ENCODE data around the gene MRTFA.

Gene MRTFA

GRCh38 chr22:40651563-40652501 is 15.3 kb upstream of the MRTFA start:
- TF ChIP-seq FOXM1 (IDR thresholded peaks at IDR 0.05; ENCODE audit: borderline replicate concordance): no peak
- TF ChIP-seq L3MBTL2 (conservative IDR thresholded peaks at IDR 0.05): peak; percentile 94
- TF ChIP-seq ZNF384 (IDR thresholded peaks at IDR 0.05): peak; percentile 93
- peak; percentile 93 for DNase-seq (ENCODE audit: extremely low spot score)
- ChIA-PET CTCF (interaction anchor here (1.8 to 2.2 kb wide), 2 partner anchors 127 to 215 kb away, joined by 6 to 9 read pairs; no protein-coding TSS in a partner anchor), POLR2A (interaction anchor here (0.6 to 2.9 kb wide), 44 partner anchors 8 to 738 kb away, joined by 3 to 22 read pairs (median 4); partner anchors contain the start of genes ADSL, MCHR1, MRTFA and SGSM3)

GRCh38 chr22:40651057-40651456 is 14.5 kb upstream of the MRTFA start:
- no peak for TF ChIP-seq CTBP1 (IDR thresholded peaks at IDR 0.05; ENCODE audit: borderline replicate concordance)
- TF ChIP-seq TARDBP (IDR thresholded peaks at IDR 0.05): no peak
- no peak for TF ChIP-seq ELF4 (IDR thresholded peaks at IDR 0.05)
- TF ChIP-seq BHLHE40 (IDR thresholded peaks at IDR 0.05; ENCODE audit: borderline replicate concordance): no peak
- TF ChIP-seq FOXK2 (IDR thresholded peaks at IDR 0.05): no peak
- no peak for TF ChIP-seq SP1 (IDR thresholded peaks at IDR 0.05)
- TF ChIP-seq FOXM1 (IDR thresholded peaks at IDR 0.05; ENCODE audit: borderline replicate concordance): no peak
- TF ChIP-seq FOXA1 (IDR thresholded peaks at IDR 0.05): no peak
- TF ChIP-seq PKNOX1 (IDR thresholded peaks at IDR 0.05): no peak
- no peak for TF ChIP-seq ZNF384 (IDR thresholded peaks at IDR 0.05)
- no peak for TF ChIP-seq L3MBTL2 (conservative IDR thresholded peaks at IDR 0.05)
- no peak for TF ChIP-seq SUZ12 (IDR thresholded peaks at IDR 0.05)
- no peak for TF ChIP-seq ARNT (IDR thresholded peaks at IDR 0.05)
- TF ChIP-seq NFRKB (IDR thresholded peaks at IDR 0.05): no peak
- TF ChIP-seq HDGF (IDR thresholded peaks at IDR 0.05; ENCODE audit: borderline replicate concordance): no peak
- TF ChIP-seq LEF1 (IDR thresholded peaks at IDR 0.05; ENCODE audit: borderline replicate concordance): no peak
- ChIA-PET POLR2A (interaction anchor here (0.7 to 2.9 kb wide), 32 partner anchors 9 to 305 kb away, joined by 3 to 22 read pairs (median 4); partner anchors contain the start of genes ADSL, MRTFA and SGSM3), CTCF (interaction anchor here (1.2 to 2.2 kb wide), 3 partner anchors 127 to 214 kb away, joined by 3 to 9 read pairs (median 6); no protein-coding TSS in a partner anchor)
- DNase-seq (ENCODE audit: extremely low spot score): no peak

- ChIA-PET POLR2A (no interaction called here), CTCF (interaction anchor here (1.0 kb wide), 1 partner anchor 213 kb away, joined by 4 read pairs; no protein-coding TSS in a partner anchor)
- DNase-seq (ENCODE audit: extremely low spot score): no peak
- TF ChIP-seq LEF1 (IDR thresholded peaks at IDR 0.05; ENCODE audit: borderline replicate concordance): no peak
- no peak for TF ChIP-seq L3MBTL2 (conservative IDR thresholded peaks at IDR 0.05)
- TF ChIP-seq ELF4 (IDR thresholded peaks at IDR 0.05): no peak
- TF ChIP-seq TARDBP (IDR thresholded peaks at IDR 0.05): no peak
- no peak for TF ChIP-seq NFRKB (IDR thresholded peaks at IDR 0.05)
- TF ChIP-seq FOXK2 (IDR thresholded peaks at IDR 0.05): no peak
- TF ChIP-seq ZNF384 (IDR thresholded peaks at IDR 0.05): no peak
- no peak for TF ChIP-seq ARNT (IDR thresholded peaks at IDR 0.05)
- no peak for TF ChIP-seq FOXA1 (IDR thresholded peaks at IDR 0.05)
Observed at GRCh38 chr22:40648386-40648785, 11.9 kb upstream of the MRTFA start.

GRCh38 chr22:40645579-40646197 is 9.2 kb upstream of the MRTFA start:
- no peak for TF ChIP-seq FOXM1 (IDR thresholded peaks at IDR 0.05; ENCODE audit: borderline replicate concordance)
- no peak for TF ChIP-seq LEF1 (IDR thresholded peaks at IDR 0.05; ENCODE audit: borderline replicate concordance)
- no peak for TF ChIP-seq FOXK2 (IDR thresholded peaks at IDR 0.05)
- no peak for TF ChIP-seq PKNOX1 (IDR thresholded peaks at IDR 0.05)
- no peak for TF ChIP-seq NFRKB (IDR thresholded peaks at IDR 0.05)
- no peak for TF ChIP-seq FOXA1 (IDR thresholded peaks at IDR 0.05)
- TF ChIP-seq ARNT (IDR thresholded peaks at IDR 0.05): no peak
- TF ChIP-seq ZNF384 (IDR thresholded peaks at IDR 0.05): no peak
- ChIA-PET CTCF (interaction anchor here (1.0 to 3.8 kb wide), 4 partner anchors 9 to 209 kb away, joined by 3 to 24 read pairs (median 12); partner anchors contain the start of gene MRTFA), POLR2A (interaction anchor here (1.0 to 3.3 kb wide), 2 partner anchors 9 to 119 kb away, joined by 4 to 17 read pairs; partner anchors contain the start of gene MRTFA)
- no peak for DNase-seq (ENCODE audit: extremely low spot score)

- CTCF ChIA-PET: interaction anchor here (0.6 to 1.6 kb wide), 2 partner anchors 18 to 205 kb away, joined by 3 to 8 read pairs; no protein-coding TSS in a partner anchor
- POLR2A ChIA-PET: interaction anchor here (1.2 kb wide), 1 partner anchor 9 kb away, joined by 8 read pairs; no protein-coding TSS in a partner anchor
- TF ChIP-seq ELF4 (IDR thresholded peaks at IDR 0.05): no peak
- TF ChIP-seq FOXA1 (IDR thresholded peaks at IDR 0.05): no peak
- TF ChIP-seq FOXK2 (IDR thresholded peaks at IDR 0.05): no peak
- TF ChIP-seq HDGF (IDR thresholded peaks at IDR 0.05; ENCODE audit: borderline replicate concordance): no peak
- no peak for TF ChIP-seq LEF1 (IDR thresholded peaks at IDR 0.05; ENCODE audit: borderline replicate concordance)
- TF ChIP-seq CTBP1 (IDR thresholded peaks at IDR 0.05; ENCODE audit: borderline replicate concordance): no peak
- TF ChIP-seq ARNT (IDR thresholded peaks at IDR 0.05): no peak
- TF ChIP-seq FOXM1 (IDR thresholded peaks at IDR 0.05; ENCODE audit: borderline replicate concordance): no peak
- TF ChIP-seq TARDBP (IDR thresholded peaks at IDR 0.05): no peak
- TF ChIP-seq SUZ12 (IDR thresholded peaks at IDR 0.05): no peak
- TF ChIP-seq NFRKB (IDR thresholded peaks at IDR 0.05): no peak
- TF ChIP-seq ZNF384 (IDR thresholded peaks at IDR 0.05): no peak
- no peak for TF ChIP-seq L3MBTL2 (conservative IDR thresholded peaks at IDR 0.05)
- no peak for DNase-seq (ENCODE audit: extremely low spot score)
Observed at GRCh38 chr22:40642316-40642715, 5.8 kb upstream of the MRTFA start.

GRCh38 chr22:40641269-40641668 is 4.8 kb upstream of the MRTFA start:
- no peak for DNase-seq (ENCODE audit: extremely low spot score)
- TF ChIP-seq PKNOX1 (IDR thresholded peaks at IDR 0.05) (peak; percentile 61), FOXK2 (IDR thresholded peaks at IDR 0.05) (no peak)
- CTCF ChIA-PET: interaction anchor here (1.6 kb wide), 1 partner anchor 204 kb away, joined by 8 read pairs; no protein-coding TSS in a partner anchor
- POLR2A ChIA-PET: interaction anchor here (0.6 kb wide), 1 partner anchor 216 kb away, joined by 3 read pairs; no protein-coding TSS in a partner anchor
